ENCODE measurements around the gene TMEM212.
"Not testable (repeated sequence)": the region's sequence is repeated elsewhere in the genome, so short reads cannot be mapped to it uniquely, and the experiment has no call there.

TMEM212 gene

GRCh38 chr3:171813897-171814460, 29.2 kb upstream of the TMEM212 start:
- no peak overlapping the region for H3K4me3 ChIP-seq (replicated peaks; ENCODE audit: insufficient read depth, low read length)
- DNase-seq (ENCODE audit: low read depth in 1 of 2, low spot score in 1 of 2), result peak; percentile 94 to 96
- H3K27ac ChIP-seq (replicated peaks), result peak overlapping the region; percentile 84
- TF ChIP-seq POLR2AphosphoS5 (IDR thresholded peaks at IDR 0.05; ENCODE audit: low read depth) (peak; percentile 89), CTCF (IDR thresholded peaks at IDR 0.05; ENCODE audit: insufficient read depth, low read length) (no peak), SPI1 (IDR thresholded peaks at IDR 0.05; ENCODE audit: borderline replicate concordance, low read depth) (peak; percentile 94), REST (IDR thresholded peaks at IDR 0.05; ENCODE audit: insufficient replicate concordance, low read depth) (no peak), GABPA (IDR thresholded peaks at IDR 0.05; ENCODE audit: low read depth) (peak; percentile 23; the same call in 1 of the 2 replicates)
- H3K27me3 ChIP-seq (ENCODE audit: insufficient read depth, poor library complexity, severe bottlenecking), result no peaks in the 10 kb centered on the region

GRCh38 chr3:171814662-171815061, 28.5 kb upstream of the TMEM212 start:
- not testable (repeated sequence) for DNase-seq (ENCODE audit: low read depth in 1 of 2, low spot score in 1 of 2); H3K27me3 ChIP-seq (ENCODE audit: insufficient read depth, poor library complexity, severe bottlenecking); H3K4me3 ChIP-seq (replicated peaks; ENCODE audit: insufficient read depth, low read length)
- H3K27ac ChIP-seq (replicated peaks), result peak overlapping the region; percentile 84

GRCh38 chr3:171815973-171816595, 27.1 kb upstream of the TMEM212 start:
- no peak for DNase-seq (ENCODE audit: low read depth in 1 of 2, low spot score in 1 of 2)
- TF ChIP-seq GABPA (IDR thresholded peaks at IDR 0.05; ENCODE audit: low read depth) (no peak), CTCF (IDR thresholded peaks at IDR 0.05; ENCODE audit: insufficient read depth, low read length) (no peak), SPI1 (IDR thresholded peaks at IDR 0.05; ENCODE audit: borderline replicate concordance, low read depth) (no peak), POLR2AphosphoS5 (IDR thresholded peaks at IDR 0.05; ENCODE audit: low read depth) (no peak), REST (IDR thresholded peaks at IDR 0.05; ENCODE audit: insufficient replicate concordance, low read depth) (no peak)
- H3K27me3 ChIP-seq (ENCODE audit: insufficient read depth, poor library complexity, severe bottlenecking), result no peaks in the 10 kb centered on the region
- peak overlapping the region; percentile 4; the same call in 1 of the 2 replicates for H3K27ac ChIP-seq (replicated peaks)
- H3K4me3 ChIP-seq (replicated peaks; ENCODE audit: insufficient read depth, low read length), result no peak overlapping the region

- Histone ChIP-seq H3K27me3 (ENCODE audit: insufficient read depth, poor library complexity, severe bottlenecking) (no peaks in the 10 kb centered on the region), H3K27ac (replicated peaks) (no peak overlapping the region), H3K4me3 (replicated peaks; ENCODE audit: insufficient read depth, low read length) (no peak overlapping the region)
- TF ChIP-seq POLR2AphosphoS5 (IDR thresholded peaks at IDR 0.05; ENCODE audit: low read depth), result no peak
- no peak for TF ChIP-seq SPI1 (IDR thresholded peaks at IDR 0.05; ENCODE audit: borderline replicate concordance, low read depth)
- no peak for TF ChIP-seq GABPA (IDR thresholded peaks at IDR 0.05; ENCODE audit: low read depth)
- no peak for TF ChIP-seq CTCF (IDR thresholded peaks at IDR 0.05; ENCODE audit: insufficient read depth, low read length)
- no peak for TF ChIP-seq REST (IDR thresholded peaks at IDR 0.05; ENCODE audit: insufficient replicate concordance, low read depth)
- DNase-seq (ENCODE audit: low read depth in 1 of 2, low spot score in 1 of 2), result no peak
These were observed 25.9 kb upstream of the TMEM212 start for GRCh38 chr3:171817074-171817800.
